Endothelial cell of coronary artery (primary cell): ENCODE data around the gene ZBTB24. TPM values are rescaled to one million over a fixed set of nuclear protein-coding genes. Genes with fewer than 3 reads are reported as not detected.

Experiments
- total RNA-seq: library from RNA; depleted of rRNA; stranded (reverse); fragments of >200 nt; gene quantifications from 2 replicates; pipeline ENCODE4 v1.2.3, GENCODE V29; 2014

The ZBTB24 gene
- total RNA-seq = 5.1 and 5.7 TPM in 2 replicates

DNA sequence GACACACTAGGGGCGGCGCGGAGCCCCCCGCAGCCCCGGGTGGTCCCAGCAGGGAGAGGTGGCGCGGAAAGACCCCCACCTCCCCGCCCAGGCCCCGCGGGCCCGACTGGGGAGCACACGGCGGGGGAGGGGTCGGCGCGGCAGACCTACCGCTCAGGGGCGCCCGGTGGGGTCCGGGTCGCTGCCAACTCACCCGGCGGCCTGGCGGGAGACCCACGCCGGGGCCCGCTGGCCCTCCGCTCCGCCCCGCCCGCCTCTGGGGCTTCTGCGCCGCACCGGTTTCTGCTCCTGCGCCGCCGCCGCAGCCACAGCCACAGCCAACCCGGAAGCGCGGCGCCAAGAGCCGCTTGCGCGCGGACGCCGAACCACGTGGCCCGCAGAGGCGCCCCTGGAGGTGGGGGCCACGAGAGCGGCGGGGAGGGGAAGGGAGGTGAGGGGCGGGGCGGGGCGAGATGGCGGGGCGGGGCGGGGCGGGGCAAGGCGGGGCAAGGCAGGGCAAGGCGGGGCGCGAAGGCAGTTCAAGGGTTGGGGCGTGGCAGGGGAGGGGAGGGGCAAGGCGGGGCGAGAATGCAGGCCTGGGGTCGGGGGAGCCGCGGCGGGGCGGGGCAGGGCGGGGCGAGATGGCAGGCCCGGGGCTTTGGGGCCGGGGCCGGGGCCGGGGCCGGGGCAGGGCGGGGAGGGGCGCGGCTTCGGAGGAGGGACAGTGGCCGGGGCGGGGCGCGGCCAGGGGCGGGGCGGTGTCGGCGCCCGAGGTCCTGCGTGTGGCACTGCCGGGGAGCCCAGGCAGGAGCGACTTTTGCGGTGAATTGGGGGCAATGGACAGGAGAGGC, at the start of gene ZBTB24:
ZBTB24 (minus strand) TSS at position 315 of the 830 bp plus-strand sequence. CDS start 1,193 bp downstream, outside the sequence.

GRCh38 chr6:109455437-109456110, 27.4 kb downstream of the ZBTB24 start, which contains the start of gene MICAL1:
MICAL1 (minus strand) TSS chr6:109455772; CDS start chr6:109454196, 1,576 bp downstream.

DNA sequence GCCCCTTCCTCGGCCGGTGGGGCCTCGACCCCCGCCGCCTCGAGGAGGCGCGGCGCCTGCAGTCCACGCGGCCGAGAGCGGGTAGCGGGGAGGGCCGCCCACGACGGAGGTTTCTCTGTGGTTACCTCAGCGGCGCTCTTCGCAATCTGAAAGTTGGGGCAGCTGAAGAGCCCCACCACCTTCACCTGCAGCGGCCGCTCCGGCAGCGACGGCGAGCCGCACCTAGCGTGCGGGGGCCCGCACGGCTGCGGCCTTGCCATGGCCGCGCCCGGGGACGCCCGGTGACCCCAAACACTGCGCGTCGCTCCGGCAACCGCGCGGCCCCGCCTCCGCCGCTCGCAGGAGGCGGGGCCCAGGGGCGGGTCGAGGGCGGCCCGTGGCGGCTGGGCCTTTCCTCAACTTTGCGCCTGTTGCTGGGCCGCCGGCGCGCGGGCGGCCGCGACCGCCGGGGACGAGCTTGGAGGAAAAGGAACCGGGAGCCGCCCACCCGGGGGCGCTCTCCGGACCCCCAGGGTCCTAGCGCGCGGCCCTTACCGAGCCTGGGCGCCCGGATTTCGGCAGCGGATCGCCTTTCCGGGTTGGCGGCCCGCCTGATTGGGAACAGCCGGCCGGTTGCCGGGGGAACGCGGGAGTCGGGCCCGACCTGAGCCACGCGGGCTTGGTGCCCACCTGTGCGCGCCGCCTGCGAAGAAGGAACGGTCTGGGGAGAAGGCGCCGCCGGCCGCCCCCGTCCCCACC, 42.5 kb downstream of the ZBTB24 start, which contains the start of the genes PPIL6 and SMPD2:
PPIL6 (minus strand) TSS at position 298 of the 738 bp plus-strand sequence; CDS start at position 260, 38 bp downstream.
SMPD2 (plus strand) TSS at position 394 of the 738 bp plus-strand sequence. CDS start 398 bp downstream, outside the sequence.

Other genes with a start within 250 kb of the ZBTB24 start
- 97.1 and 141 TPM in 2 replicates for gene CD164, start 100.8 kb downstream of the ZBTB24 start, total RNA-seq
- 0.85 and 0.99 TPM in 2 replicates for gene PPIL6, start 42.6 kb downstream of the ZBTB24 start, total RNA-seq
- 11.7 and 12.1 TPM in 2 replicates for gene SMPD2, start 42.5 kb downstream of the ZBTB24 start, total RNA-seq
- gene MICAL1, start 27.4 kb downstream of the ZBTB24 start, total RNA-seq = 25.8 and 28.4 TPM in 2 replicates
- 4.1 and 6.4 TPM in 2 replicates for gene AK9, start 208.0 kb upstream of the ZBTB24 start, total RNA-seq
- 10.2 and 10.4 TPM in 2 replicates for gene FIG4, start 208.1 kb upstream of the ZBTB24 start, total RNA-seq